Endodermal cell (in vitro differentiated cells): ENCODE results near the gene ZP4. TPM values are rescaled to one million over a fixed set of nuclear protein-coding genes. Genes with fewer than 3 reads are reported as not detected.

Experiments
- DNase-seq: peaks from one replicate; pipeline ENCODE4 v3.0.0-alpha.2; 2017
- H3K27ac ChIP-seq: 2 replicates; pipeline ENCODE4 v1.5.1; 2013; ENCODE audit warnings: mild to moderate bottlenecking, low read depth, low read length, moderate library complexity
- H3K27me3 ChIP-seq: 2 replicates; pipeline ENCODE4 v1.6.1; 2013; ENCODE audit warnings: mild to moderate bottlenecking, low read length, moderate library complexity; ENCODE audit not compliant: insufficient read depth, control insufficient read depth, poor library complexity, severe bottlenecking
- H3K36me3 ChIP-seq: 2 replicates; pipeline ENCODE4 v1.7.0; 2013; ENCODE audit warnings: mild to moderate bottlenecking, low read length, moderate library complexity; ENCODE audit not compliant: control insufficient read depth, insufficient read depth
- H3K4me1 ChIP-seq: one replicate; pipeline ENCODE4 v1.7.0; 2013; ENCODE audit warnings: low read length; ENCODE audit not compliant: control insufficient read depth, insufficient read depth
- H3K4me3 ChIP-seq: 2 replicates; pipeline ENCODE4 v1.5.1; 2013; ENCODE audit warnings: mild to moderate bottlenecking, low read length, moderate library complexity
- H3K9ac ChIP-seq: 2 replicates; pipeline ENCODE4 v1.6.1; 2013; ENCODE audit warnings: mild to moderate bottlenecking, low read length, moderate library complexity; ENCODE audit not compliant: poor library complexity, severe bottlenecking; ENCODE audit errors: extremely low read depth
- H3K9me3 ChIP-seq: 2 replicates; pipeline ENCODE4 v1.6.1; 2013; ENCODE audit warnings: mild to moderate bottlenecking, low read length, moderate library complexity; ENCODE audit not compliant: control insufficient read depth
- H3K27ac Mint-ChIP-seq: 2 replicates; pipeline ENCODE4 v1.8.0; 2020; ENCODE audit warnings: mixed read lengths
- H3K27me3 Mint-ChIP-seq: 2 replicates; pipeline ENCODE4 v1.8.0; 2021; ENCODE audit warnings: mild to moderate bottlenecking, mixed read lengths; ENCODE audit not compliant: insufficient read depth
- H3K36me3 Mint-ChIP-seq: 2 replicates; pipeline ENCODE4 v1.8.0; 2020; ENCODE audit warnings: low read depth, mixed read lengths
- H3K4me1 Mint-ChIP-seq: 2 replicates; pipeline ENCODE4 v1.8.0; 2020; ENCODE audit warnings: mixed read lengths
- H3K4me3 Mint-ChIP-seq: 2 replicates; pipeline ENCODE4 v1.8.0; 2020; ENCODE audit warnings: mild to moderate bottlenecking, moderate library complexity, mixed read lengths
- H3K9me3 Mint-ChIP-seq: 2 replicates; pipeline ENCODE4 v1.8.0; 2020; ENCODE audit warnings: mild to moderate bottlenecking, mixed read lengths
- CTCF ChIP-seq: fragments of 200-600 bp; sonication (generic); conservative IDR thresholded peaks from 2 replicates; pipeline ENCODE4 v1.5.0; 2021; ENCODE audit warnings: antibody characterized with exemption, mild to moderate bottlenecking
- WGBS, 2 experiments: methylation state at CpG; one replicate each; pipeline versions ENCODE4 v1.1.5 to v1.1.7; 2013; ENCODE audit warnings: missing lambda C conversion rate in 2 of 2, mixed read lengths in 1 of 2; ENCODE audit not compliant: insufficient coverage in 1 of 2, insufficient read length in 1 of 2; 5-methylcytosine and 5-hydroxymethylcytosine counted together
- total RNA-seq, 2 donors: library from RNA; stranded (reverse); fragmentation: NEBNext Ultra II Directional in 1 of 2; extraction: Animal tissue kit (Norgen Biotek cat#: 25700) in 1 of 2; gene quantifications; 2 replicates in 1 of 2; 3 replicates in 1 of 2; pipeline ENCODE4 v1.2.1, GENCODE V29; 2021

ZP4 gene
- total RNA-seq, 2 donors from 2014 or later, result not detected

- H3K9me3 ChIP-seq, result no peaks in the 10 kb centered on the region
- TF ChIP-seq CTCF, result no peak
- H3K27ac ChIP-seq, result no peak overlapping the region
- Mint-ChIP-seq H3K36me3 (no peaks in the 10 kb centered on the region), H3K9me3 (no peaks in the 10 kb centered on the region), H3K4me3 (no peak overlapping the region), H3K27me3 (peaks cover 68% of the 10 kb centered on the region), H3K27ac (no peak overlapping the region), H3K4me1 (peaks cover 11% of the 10 kb centered on the region)
- no peaks in the 10 kb centered on the region for H3K36me3 ChIP-seq
- peaks cover 24% of the 10 kb centered on the region for H3K27me3 ChIP-seq
- H3K4me1 ChIP-seq, result no peaks in the 10 kb centered on the region
- WGBS, 2 experiments, result 87 to 93% methylated on average over 3 to 7 of the region's 8 CpGs
- H3K9ac ChIP-seq, result no peak overlapping the region
- DNase-seq, result no peak
- no peak overlapping the region for H3K4me3 ChIP-seq
These were observed 28.8 kb downstream of the ZP4 start for GRCh38 chr1:237861944-237862343.

GRCh38 chr1:237858992-237859391 lies 31.7 kb downstream of the ZP4 start:
- DNase-seq, result no peak
- Histone ChIP-seq H3K36me3 (no peaks in the 10 kb centered on the region), H3K9ac (no peak overlapping the region), H3K27ac (no peak overlapping the region), H3K27me3 (peaks cover 15% of the 10 kb centered on the region), H3K9me3 (no peaks in the 10 kb centered on the region), H3K4me1 (no peaks in the 10 kb centered on the region), H3K4me3 (no peak overlapping the region)
- Mint-ChIP-seq H3K27me3 (peaks cover 50% of the 10 kb centered on the region), H3K36me3 (no peaks in the 10 kb centered on the region), H3K4me1 (peaks cover 7% of the 10 kb centered on the region), H3K9me3 (peaks cover 5% of the 10 kb centered on the region), H3K27ac (no peak overlapping the region), H3K4me3 (no peak overlapping the region)
- TF ChIP-seq CTCF, result no peak
- 68 to 83% methylated on average over 3 to 4 of the region's 4 CpGs for WGBS, 2 experiments

- H3K4me3 ChIP-seq, result no peak overlapping the region
- no peak for DNase-seq
- H3K9me3 ChIP-seq, result no peaks in the 10 kb centered on the region
- Mint-ChIP-seq H3K4me3 (no peak overlapping the region), H3K27me3 (peaks cover 45% of the 10 kb centered on the region), H3K36me3 (no peaks in the 10 kb centered on the region), H3K9me3 (peaks cover 5% of the 10 kb centered on the region), H3K27ac (no peak overlapping the region), H3K4me1 (peaks cover 10% of the 10 kb centered on the region)
- no peak for TF ChIP-seq CTCF
- H3K9ac ChIP-seq, result no peak overlapping the region
- no peaks in the 10 kb centered on the region for H3K36me3 ChIP-seq
- no peak overlapping the region for H3K27ac ChIP-seq
- H3K27me3 ChIP-seq, result peaks cover 14% of the 10 kb centered on the region
- WGBS, 2 experiments, result 93 to 94% methylated on average over 7 of the region's 7 CpGs
- H3K4me1 ChIP-seq, result no peaks in the 10 kb centered on the region
These were observed 33.3 kb downstream of the ZP4 start for GRCh38 chr1:237857455-237857854.
